Osteocyte (in vitro differentiated cells): ENCODE results near the gene PPM1L. TPM values are rescaled to one million over a fixed set of nuclear protein-coding genes. Genes with fewer than 3 reads are reported as not detected.

Experiments used
- DNase-seq: peaks from one replicate; pipeline ENCODE4 v3.0.0; 2021; ENCODE audit warnings: mixed read lengths; ENCODE audit not compliant: unreplicated experiment; ENCODE audit errors: extremely low spot score
- H3K27ac Mint-ChIP-seq: one replicate; pipeline ENCODE4 v1.8.0; 2021; ENCODE audit warnings: mild to moderate bottlenecking, mixed read lengths; ENCODE audit not compliant: unreplicated experiment
- H3K27me3 Mint-ChIP-seq: one replicate; pipeline ENCODE4 v1.8.0; 2021; ENCODE audit warnings: mixed read lengths; ENCODE audit not compliant: unreplicated experiment
- H3K36me3 Mint-ChIP-seq: one replicate; pipeline ENCODE4 v1.8.0; 2021; ENCODE audit warnings: mixed read lengths; ENCODE audit not compliant: unreplicated experiment
- H3K4me1 Mint-ChIP-seq: one replicate; pipeline ENCODE4 v1.8.0; 2021; ENCODE audit warnings: mixed read lengths; ENCODE audit not compliant: unreplicated experiment
- H3K4me3 Mint-ChIP-seq: one replicate; pipeline ENCODE4 v1.8.0; 2021; ENCODE audit warnings: mild to moderate bottlenecking, moderate library complexity, mixed read lengths; ENCODE audit not compliant: unreplicated experiment
- H3K9me3 Mint-ChIP-seq: one replicate; pipeline ENCODE4 v1.8.0; 2021; ENCODE audit warnings: mixed read lengths; ENCODE audit not compliant: unreplicated experiment
- total RNA-seq: library from RNA; stranded (reverse); gene quantifications from 2 replicates; pipeline ENCODE4 v1.2.1, GENCODE V29; 2021
- TF ChIP-seq, protein P1 (sequence below): fragments of 200-600 bp; sonication (generic); IDR thresholded peaks from 2 replicates; pipeline ENCODE4 v1.5.0; 2021; ENCODE audit warnings: antibody characterized with exemption, mild to moderate bottlenecking, moderate library complexity

Gene PPM1L
- total RNA-seq, 1 donor from 2014 or later = 9.1 TPM

- H3K4me3 Mint-ChIP-seq = no peak overlapping the region
- H3K9me3 Mint-ChIP-seq = no peaks in the 10 kb centered on the region
- H3K36me3 Mint-ChIP-seq = no peaks in the 10 kb centered on the region
- no peak overlapping the region for H3K27ac Mint-ChIP-seq
- TF ChIP-seq, protein P1, sequence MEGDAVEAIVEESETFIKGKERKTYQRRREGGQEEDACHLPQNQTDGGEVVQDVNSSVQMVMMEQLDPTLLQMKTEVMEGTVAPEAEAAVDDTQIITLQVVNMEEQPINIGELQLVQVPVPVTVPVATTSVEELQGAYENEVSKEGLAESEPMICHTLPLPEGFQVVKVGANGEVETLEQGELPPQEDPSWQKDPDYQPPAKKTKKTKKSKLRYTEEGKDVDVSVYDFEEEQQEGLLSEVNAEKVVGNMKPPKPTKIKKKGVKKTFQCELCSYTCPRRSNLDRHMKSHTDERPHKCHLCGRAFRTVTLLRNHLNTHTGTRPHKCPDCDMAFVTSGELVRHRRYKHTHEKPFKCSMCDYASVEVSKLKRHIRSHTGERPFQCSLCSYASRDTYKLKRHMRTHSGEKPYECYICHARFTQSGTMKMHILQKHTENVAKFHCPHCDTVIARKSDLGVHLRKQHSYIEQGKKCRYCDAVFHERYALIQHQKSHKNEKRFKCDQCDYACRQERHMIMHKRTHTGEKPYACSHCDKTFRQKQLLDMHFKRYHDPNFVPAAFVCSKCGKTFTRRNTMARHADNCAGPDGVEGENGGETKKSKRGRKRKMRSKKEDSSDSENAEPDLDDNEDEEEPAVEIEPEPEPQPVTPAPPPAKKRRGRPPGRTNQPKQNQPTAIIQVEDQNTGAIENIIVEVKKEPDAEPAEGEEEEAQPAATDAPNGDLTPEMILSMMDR = no peak
- peaks cover 5% of the 10 kb centered on the region for H3K4me1 Mint-ChIP-seq
- H3K27me3 Mint-ChIP-seq = no peaks in the 10 kb centered on the region
- no peak for DNase-seq
Observed at GRCh38 chr3:161051856-161052255, 295.8 kb downstream of the PPM1L start.

GRCh38 chr3:161054860-161055604 lies 299.0 kb downstream of the PPM1L start:
- no peak for DNase-seq
- TF ChIP-seq, protein P1 = no peak
- H3K9me3 Mint-ChIP-seq = no peaks in the 10 kb centered on the region

GRCh38 chr3:161064413-161064812 lies 308.4 kb downstream of the PPM1L start:
- peaks cover 2% of the 10 kb centered on the region for H3K4me1 Mint-ChIP-seq
- H3K27ac Mint-ChIP-seq = no peak overlapping the region
- no peaks in the 10 kb centered on the region for H3K27me3 Mint-ChIP-seq
- no peaks in the 10 kb centered on the region for H3K36me3 Mint-ChIP-seq
- H3K4me3 Mint-ChIP-seq = no peak overlapping the region
- TF ChIP-seq, protein P1 = no peak
- no peak for DNase-seq
- no peaks in the 10 kb centered on the region for H3K9me3 Mint-ChIP-seq

More at GRCh38 chr3:161054860-161055604, 299.0 kb downstream of the PPM1L start:
- no peaks in the 10 kb centered on the region for H3K27me3 Mint-ChIP-seq
- H3K27ac Mint-ChIP-seq = no peak overlapping the region
- no peaks in the 10 kb centered on the region for H3K36me3 Mint-ChIP-seq
- peaks cover 5% of the 10 kb centered on the region for H3K4me1 Mint-ChIP-seq
- H3K4me3 Mint-ChIP-seq = no peak overlapping the region

DNA sequence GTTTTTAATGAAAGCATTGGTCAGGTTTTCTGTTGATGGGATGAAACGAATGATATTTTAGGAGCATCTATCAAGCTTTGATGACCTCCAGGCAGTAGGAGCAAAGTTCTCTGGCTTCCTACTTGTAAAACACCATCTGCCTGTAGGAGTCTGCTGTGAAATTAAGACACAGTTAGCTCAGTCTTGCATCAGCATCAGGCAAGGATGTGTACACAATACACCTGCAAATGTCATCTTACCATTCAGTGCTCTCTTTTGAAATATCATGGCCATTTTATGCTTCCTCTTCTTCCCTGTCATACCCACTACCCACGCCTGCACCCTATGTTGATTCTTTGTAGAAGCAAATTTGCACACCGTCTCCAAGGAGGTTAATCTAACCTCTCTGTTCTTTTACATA lies 310.9 kb downstream of the PPM1L start:
- H3K27me3 Mint-ChIP-seq = no peaks in the 10 kb centered on the region
- H3K27ac Mint-ChIP-seq = no peak overlapping the region
- H3K9me3 Mint-ChIP-seq = no peaks in the 10 kb centered on the region
- H3K4me3 Mint-ChIP-seq = no peak overlapping the region
- H3K36me3 Mint-ChIP-seq = no peaks in the 10 kb centered on the region
- H3K4me1 Mint-ChIP-seq = peaks cover 17% of the 10 kb centered on the region
- TF ChIP-seq, protein P1 = no peak
- no peak for DNase-seq

DNA sequence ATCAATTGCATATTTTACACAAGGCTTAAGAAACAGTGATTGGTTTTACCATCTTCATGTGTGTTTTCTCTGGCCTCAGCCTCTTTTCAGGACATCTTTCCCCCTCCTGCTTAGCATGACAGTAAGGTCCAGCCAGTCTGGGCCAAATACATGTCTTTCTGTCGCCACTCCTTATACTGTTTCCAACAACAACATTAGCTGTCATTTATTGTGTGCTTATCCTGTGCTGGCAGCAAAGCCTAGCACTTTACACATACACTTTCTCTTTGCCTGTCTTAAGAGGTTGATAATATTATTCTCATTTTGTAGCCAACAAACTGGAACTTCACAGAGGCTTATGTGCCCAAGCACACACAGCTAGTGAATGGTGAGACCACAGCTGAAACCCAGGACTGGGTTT lies 311.3 kb downstream of the PPM1L start:
- Mint-ChIP-seq H3K27ac (no peak overlapping the region), H3K27me3 (no peaks in the 10 kb centered on the region), H3K4me3 (no peak overlapping the region), H3K9me3 (no peaks in the 10 kb centered on the region), H3K36me3 (no peaks in the 10 kb centered on the region), H3K4me1 (peaks cover 17% of the 10 kb centered on the region)
- TF ChIP-seq, protein P1 = no peak
- DNase-seq = no peak
